H1 (cell line): ENCODE data around the gene FLCN. TPM values are rescaled to one million over a fixed set of nuclear protein-coding genes. Genes with fewer than 3 reads are reported as not detected.

Experiments used
- CTCF ChIA-PET: fragments of 300-600 bp; sonication (Branson Sonifier 250); formaldehyde crosslinking; loops from one replicate; lab custom pipeline; 2021; ENCODE audit not compliant: partially characterized antibody; lab: Charles Lee
- POLR2A ChIA-PET: fragments of 300-600 bp; sonication (Branson Sonifier 250); formaldehyde crosslinking; loops from one replicate; lab custom pipeline; 2021; ENCODE audit warnings: inconsistent platforms; ENCODE audit not compliant: partially characterized antibody; lab: Charles Lee
- DNase-seq, 2 experiments: peaks; one replicate each; pipeline versions ENCODE4 v3.0.0 to v3.0.0-alpha.2; 2010 to 2022; ENCODE audit warnings: low spot score in 2 of 2, low read depth in 1 of 2, mixed read lengths in 1 of 2
- FAIRE-seq: peaks from 2 replicates; lab custom pipeline; 2011; peaks lifted over from hg19 to GRCh38; lab: Jason Lieb, UNC
- H2AFZ ChIP-seq: 2 replicates; pipeline ENCODE4 v1.8.1; 2012; ENCODE audit warnings: low read length, inconsistent platforms
- H2AK5ac ChIP-seq: 2 replicates; pipeline ENCODE4 v1.6.1; 2013; ENCODE audit warnings: low read depth, low read length
- H2BK120ac ChIP-seq: replicated peaks from 2 replicates; pipeline ENCODE3; 2013; ENCODE audit warnings: low read depth, low read length, inconsistent platforms
- H2BK12ac ChIP-seq: 2 replicates; pipeline ENCODE4 v1.6.1; 2013; ENCODE audit warnings: low read depth, low read length
- H2BK15ac ChIP-seq: 2 replicates; pipeline ENCODE4 v1.6.1; 2013; ENCODE audit warnings: low read length
- H2BK20ac ChIP-seq: 2 replicates; pipeline ENCODE4 v1.6.1; 2013; ENCODE audit warnings: low read length
- H2BK5ac ChIP-seq: 2 replicates; pipeline ENCODE4 v1.6.1; 2013; ENCODE audit warnings: low read depth, low read length
- H3K14ac ChIP-seq: 2 replicates; pipeline ENCODE4 v1.6.1; 2013; ENCODE audit warnings: inconsistent platforms; ENCODE audit not compliant: insufficient read length
- H3K18ac ChIP-seq: 2 replicates; pipeline ENCODE4 v1.6.1; 2013; ENCODE audit warnings: low read length; ENCODE audit errors: extremely low read depth
- H3K23ac ChIP-seq: 2 replicates; pipeline ENCODE4 v1.6.1; 2013; ENCODE audit warnings: inconsistent platforms; ENCODE audit not compliant: insufficient read length
- H3K23me2 ChIP-seq: 2 replicates; pipeline ENCODE4 v1.6.1; 2013; ENCODE audit warnings: low read depth, low read length
- H3K27ac ChIP-seq: 2 replicates; pipeline ENCODE4 v1.6.1; 2011; ENCODE audit warnings: low read depth, low read length, inconsistent platforms
- H3K27me3 ChIP-seq, 4 experiments: replicated peaks in 1 of 4; 1 replicate in 1 of 4; 2 replicates in 3 of 4; pipeline versions ENCODE4 v1.6.1 to v1.8.1; 2011 to 2013; ENCODE audit warnings: low read length in 3 of 4, mild to moderate bottlenecking in 3 of 4, inconsistent platforms in 2 of 4, mixed read lengths in 2 of 4, moderate library complexity in 1 of 4; ENCODE audit not compliant: control insufficient read depth in 3 of 4, insufficient read depth in 3 of 4; ENCODE audit errors: extremely low read depth in 1 of 4
- H3K36me3 ChIP-seq, 4 experiments: 2 replicates each; pipeline versions ENCODE4 v1.6.1 to v1.8.1; 2011 to 2013; ENCODE audit warnings: mild to moderate bottlenecking in 4 of 4, low read length in 3 of 4, moderate library complexity in 2 of 4, control low read depth in 1 of 4, inconsistent platforms in 1 of 4; ENCODE audit not compliant: insufficient read depth in 4 of 4, control insufficient read depth in 2 of 4
- H3K4ac ChIP-seq: replicated peaks from 2 replicates; pipeline ENCODE3; 2013; ENCODE audit warnings: low read length, low read depth, mixed read lengths, inconsistent platforms; ENCODE audit not compliant: insufficient read length
- H3K4me1 ChIP-seq, 4 experiments: replicated peaks in 1 of 4; 1 replicate in 1 of 4; 2 replicates in 3 of 4; pipeline versions ENCODE4 v1.6.1 to v1.8.1; 2011 to 2013; ENCODE audit warnings: low read length in 3 of 4, inconsistent platforms in 2 of 4, mixed read lengths in 1 of 4; ENCODE audit not compliant: insufficient read depth in 4 of 4, control insufficient read depth in 3 of 4
- H3K4me2 ChIP-seq, 2 experiments: 2 replicates each; pipeline versions ENCODE4 v1.6.1 to v1.8.1; 2011 to 2013; ENCODE audit warnings: low read depth in 2 of 2, low read length in 2 of 2, control low read depth in 1 of 2, inconsistent platforms in 1 of 2, mild to moderate bottlenecking in 1 of 2; ENCODE audit not compliant: insufficient read depth in 1 of 2
- H3K4me3 ChIP-seq, 4 experiments: fragments of 200-600, 300-600 bp in 1 of 4; sonication (generic), shearing (Covaris generic), sonication (Bioruptor Twin) in 1 of 4; 2 replicates each; pipeline versions ENCODE4 v1.5.1 to v1.8.1; 2011 to 2016; ENCODE audit warnings: low read length in 4 of 4, low read depth in 3 of 4, control low read depth in 2 of 4, inconsistent platforms in 2 of 4, mild to moderate bottlenecking in 2 of 4, mixed read lengths in 1 of 4, moderate library complexity in 1 of 4; ENCODE audit not compliant: insufficient read depth in 2 of 4; ENCODE audit errors: extremely low read depth in 1 of 4
- H3K56ac ChIP-seq: replicated peaks from 2 replicates; pipeline ENCODE3; 2013; ENCODE audit warnings: low read depth, mild to moderate bottlenecking, mixed read lengths, low read length, inconsistent platforms; ENCODE audit not compliant: insufficient read length
- H3K79me1 ChIP-seq: 2 replicates; pipeline ENCODE4 v1.6.1; 2013; ENCODE audit warnings: low read depth, low read length, control low read depth
- H3K79me2 ChIP-seq, 2 experiments: 2 replicates each; pipeline versions ENCODE4 v1.6.1 to v1.8.1; 2012 to 2013; ENCODE audit warnings: low read length in 2 of 2, mild to moderate bottlenecking in 2 of 2, inconsistent platforms in 1 of 2; ENCODE audit not compliant: insufficient read depth in 2 of 2, control insufficient read depth in 1 of 2
- H3K9ac ChIP-seq, 4 experiments: replicated peaks in 1 of 4; 1 replicate in 1 of 4; 2 replicates in 3 of 4; pipeline versions ENCODE4 v1.6.1 to v1.8.1; 2011 to 2013; ENCODE audit warnings: low read depth in 3 of 4, low read length in 3 of 4, control low read depth in 2 of 4, mild to moderate bottlenecking in 2 of 4, moderate library complexity in 2 of 4, inconsistent platforms in 1 of 4; ENCODE audit errors: extremely low read depth in 1 of 4
- H3K9me3 ChIP-seq, 2 experiments: 2 replicates each; pipeline versions ENCODE4 v1.6.1 to v1.8.1; 2012 to 2013; ENCODE audit warnings: mild to moderate bottlenecking in 2 of 2, moderate library complexity in 2 of 2, control low read depth in 1 of 2, inconsistent platforms in 1 of 2, low read depth in 1 of 2, low read length in 1 of 2, mixed read lengths in 1 of 2; ENCODE audit not compliant: insufficient read depth in 2 of 2
- H4K20me1 ChIP-seq, 2 experiments: replicated peaks in 1 of 2; 2 replicates each; pipeline versions ENCODE3 to v1.8.1; 2011 to 2013; ENCODE audit warnings: inconsistent platforms in 2 of 2, low read length in 2 of 2, mild to moderate bottlenecking in 1 of 2; ENCODE audit not compliant: insufficient read depth in 2 of 2, control insufficient read depth in 1 of 2
- H4K5ac ChIP-seq: 2 replicates; pipeline ENCODE4 v1.6.1; 2013; ENCODE audit warnings: low read length, low read depth, mixed read lengths, inconsistent platforms; ENCODE audit not compliant: insufficient read length
- H4K8ac ChIP-seq: 2 replicates; pipeline ENCODE4 v1.8.0; 2013; ENCODE audit warnings: mild to moderate bottlenecking, moderate library complexity, low read length, inconsistent platforms; ENCODE audit not compliant: insufficient read depth; ENCODE audit errors: extremely low read depth
- H4K91ac ChIP-seq: replicated peaks from 2 replicates; pipeline ENCODE3; 2013; ENCODE audit warnings: low read length, mixed read lengths, inconsistent platforms; ENCODE audit not compliant: insufficient read length
- BRCA1 ChIP-seq: IDR thresholded peaks from 2 replicates; pipeline ENCODE4 v1.6.1; 2012; ENCODE audit warnings: low read depth, low read length, improper control_type of control experiment
- CBX8 ChIP-seq: fragments of 300-800, 300-1000 bp; sonication (generic); IDR thresholded peaks from 2 replicates; pipeline ENCODE4 v1.7.1; 2016; ENCODE audit warnings: low read depth, low read length, borderline replicate concordance
- CTCF ChIP-seq, 3 experiments: IDR thresholded peaks; 1 replicate in 2 of 3; 2 replicates in 1 of 3; pipeline versions ENCODE4 v1.5.1 to v1.6.1; 2011; ENCODE audit warnings: low read length in 3 of 3, mild to moderate bottlenecking in 3 of 3, inconsistent platforms in 2 of 3, low read depth in 1 of 3, moderate library complexity in 1 of 3; ENCODE audit not compliant: insufficient read depth in 1 of 3; ENCODE audit errors: control extremely low read depth in 1 of 3
- KDM4A ChIP-seq: IDR thresholded peaks from one replicate; pipeline ENCODE4 v1.7.1; 2012; ENCODE audit warnings: low read depth, mild to moderate bottlenecking, moderate library complexity, low read length, inconsistent platforms; ENCODE audit not compliant: severe bottlenecking
- KDM5A ChIP-seq: fragments of 200-600 bp; IDR thresholded peaks from 2 replicates; pipeline ENCODE4 v1.7.1; 2012; ENCODE audit warnings: mild to moderate bottlenecking, low read length, inconsistent platforms, mixed read lengths
- RXRA ChIP-seq: IDR thresholded peaks from 2 replicates; pipeline ENCODE4 v1.6.1; 2011; ENCODE audit warnings: low read depth, mild to moderate bottlenecking, low read length, moderate library complexity; ENCODE audit not compliant: insufficient read depth
- SP2 ChIP-seq: IDR thresholded peaks from 2 replicates; pipeline ENCODE4 v1.6.1; 2012; ENCODE audit warnings: mild to moderate bottlenecking, low read length, inconsistent platforms
- TCF12 ChIP-seq: IDR thresholded peaks from 2 replicates; pipeline ENCODE4 v1.6.1; 2011; ENCODE audit warnings: low read depth, mild to moderate bottlenecking, low read length
- WGBS, 2 experiments: shearing (Covaris generic) in 1 of 2; methylation state at CpG; one replicate each; pipeline versions ENCODE4 v1.1.6 to v1.1.7; 2013 to 2015; ENCODE audit warnings: low lambda C conversion rate in 2 of 2, mixed read lengths in 2 of 2, inconsistent platforms in 1 of 2, low coverage in 1 of 2, missing lambda C conversion rate in 1 of 2; ENCODE audit not compliant: insufficient replicate concordance in 2 of 2, insufficient coverage in 1 of 2, insufficient read length in 1 of 2; ENCODE audit errors: extremely low coverage in 1 of 2, missing lambda C conversion rate in 1 of 2; 5-methylcytosine and 5-hydroxymethylcytosine counted together
- polyA plus RNA-seq, 7 experiments: library from polyadenylated mRNA; depleted of rRNA in 3 of 7; stranded (reverse) in 5 of 7; unstranded in 2 of 7; fragments of >200 nt in 5 of 7; fragments of 200-250 nt in 2 of 7; gene quantifications; 1 replicate in 5 of 7; 2 replicates in 1 of 7; 4 replicates in 1 of 7; pipeline versions ENCODE4 v1.2.1 to v1.2.3, GENCODE V29; 2011 to 2013; ENCODE audit warnings: missing spikeins in 2 of 7, mixed read lengths in 2 of 7
- total RNA-seq: library from RNA; stranded (reverse); fragmentation: NEBNext Ultra II Directional; extraction: Animal tissue kit (Norgen Biotek cat#: 25700); gene quantifications from 2 replicates; pipeline ENCODE4 v1.2.1, GENCODE V29; 2021

The FLCN gene
- total and polyA plus RNA-seq, 2 of the 8 experiments (the other 6 are each of a cell fraction or from before 2014, with no cell fraction given): 15.6 to 34.6 TPM

- no peak for DNase-seq
- H2BK20ac ChIP-seq: no peak overlapping the region
- ChIA-PET CTCF (interaction anchor here (0.9 to 1.6 kb wide), 2 partner anchors 9 to 39 kb away, joined by 4 to 8 read pairs; no protein-coding TSS in a partner anchor), POLR2A (no interaction called here)
- no peak overlapping the region for H2BK12ac ChIP-seq
- no peak overlapping the region for H4K91ac ChIP-seq
- no peaks in the 10 kb centered on the region for H3K79me1 ChIP-seq
- H3K4me3 ChIP-seq: no peak overlapping the region
- no peak overlapping the region for H3K23ac ChIP-seq
- no peak overlapping the region for H4K8ac ChIP-seq
- no peak overlapping the region for H3K4ac ChIP-seq
- no peaks in the 10 kb centered on the region for H3K23me2 ChIP-seq
- H3K4me1 ChIP-seq: no peaks in the 10 kb centered on the region
- H3K18ac ChIP-seq: no peak overlapping the region
- H2BK120ac ChIP-seq: no peak overlapping the region
- no peak for FAIRE-seq
- no peak overlapping the region for H2BK15ac ChIP-seq
- no peaks in the 10 kb centered on the region for H3K9me3 ChIP-seq
- WGBS, 2 experiments: 90% methylated on average over 12 of the region's 13 CpGs; no CpG with 5 or more reads in 1 of the 2 experiments
- no peak overlapping the region for H3K27ac ChIP-seq
- TF ChIP-seq CTCF (IDR thresholded peaks at IDR 0.05; ENCODE audit: control extremely low read depth in 1 of 3, insufficient read depth in 1 of 3, low read depth in 1 of 3, low read length in 3 of 3): no peak
- no peak for TF ChIP-seq TCF12
- no peak for TF ChIP-seq KDM5A
- no peak for TF ChIP-seq KDM4A
- TF ChIP-seq SP2: no peak
- TF ChIP-seq BRCA1: no peak
- no peak for TF ChIP-seq CBX8
- TF ChIP-seq RXRA: no peak
- no peak overlapping the region for H2AFZ ChIP-seq
- no peak overlapping the region for H3K14ac ChIP-seq
- no peaks in the 10 kb centered on the region for H3K27me3 ChIP-seq
- peaks cover 2 to 30% (median 20%) of the 10 kb centered on the region in 4 experiments; a peak in 6 of 8 replicates for H3K36me3 ChIP-seq
- no peak overlapping the region for H2BK5ac ChIP-seq
- peaks cover 0 to 10% of the 10 kb centered on the region in 2 experiments for H4K20me1 ChIP-seq
- H4K5ac ChIP-seq: no peak overlapping the region
- no peak overlapping the region for H2AK5ac ChIP-seq
- H3K4me2 ChIP-seq: no peak overlapping the region
- no peak overlapping the region for H3K9ac ChIP-seq
- no peaks in the 10 kb centered on the region for H3K79me2 ChIP-seq
- H3K56ac ChIP-seq: no peak overlapping the region
Observed at GRCh38 chr17:17180741-17181525, 56.0 kb downstream of the FLCN start.
